A549 (cell line): ENCODE results near the gene EXT2.

Experiments used
- CHD2 ChIP-seq: fragments of 150-350 bp; IDR thresholded peaks from 2 replicates; pipeline ENCODE4 v1.6.1; 2014; ENCODE audit warnings: low read length; ENCODE audit not compliant: partially characterized antibody
- E2F6 ChIP-seq: IDR thresholded peaks from 2 replicates; pipeline ENCODE4 v1.6.1; 2012; ENCODE audit warnings: low read depth, borderline replicate concordance
- TF ChIP-seq, protein P1 (sequence below): fragments of 450-650 bp; IDR thresholded peaks from 2 replicates; pipeline ENCODE4 v1.6.1; 2014; ENCODE audit warnings: antibody characterized with exemption

GRCh38 chr11:44226490-44226889, 131.0 kb downstream of the EXT2 start:
- TF ChIP-seq CHD2 (no peak), E2F6 (no peak)
- TF ChIP-seq, protein P1, sequence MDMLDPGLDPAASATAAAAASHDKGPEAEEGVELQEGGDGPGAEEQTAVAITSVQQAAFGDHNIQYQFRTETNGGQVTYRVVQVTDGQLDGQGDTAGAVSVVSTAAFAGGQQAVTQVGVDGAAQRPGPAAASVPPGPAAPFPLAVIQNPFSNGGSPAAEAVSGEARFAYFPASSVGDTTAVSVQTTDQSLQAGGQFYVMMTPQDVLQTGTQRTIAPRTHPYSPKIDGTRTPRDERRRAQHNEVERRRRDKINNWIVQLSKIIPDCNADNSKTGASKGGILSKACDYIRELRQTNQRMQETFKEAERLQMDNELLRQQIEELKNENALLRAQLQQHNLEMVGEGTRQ: no peak
